Activated T-cell treated with anti-CD3 and anti-CD28 coated beads, Interleukin-2, amount 50 U/mL, for 1 hour (primary cell): Measurements from ENCODE around the gene LRRC4C.
"Not testable (repeated sequence)": the region's sequence is repeated elsewhere in the genome, so short reads cannot be mapped to it uniquely, and the experiment has no call there.

Experiments used
- DNase-seq: peaks from one replicate; pipeline ENCODE4 v3.0.0-alpha.2; 2020

LRRC4C gene

DNA sequence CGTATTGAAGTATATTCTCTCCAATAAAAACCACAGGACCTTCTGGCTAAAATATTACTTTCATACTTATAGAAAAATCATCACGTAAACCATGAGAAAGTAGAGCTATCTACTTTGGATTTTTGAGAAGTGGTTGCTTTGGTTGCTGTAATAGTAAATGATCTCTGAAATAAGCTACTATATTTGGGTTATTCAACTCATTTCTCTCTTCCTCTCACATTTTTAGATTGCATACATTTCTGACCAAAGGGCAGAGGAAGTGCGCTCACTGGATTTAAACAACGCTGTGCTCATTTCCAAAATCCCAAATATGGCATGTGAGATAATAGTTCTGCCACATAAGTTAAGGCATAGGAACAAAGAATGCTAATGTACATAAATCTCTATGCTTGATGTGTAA is 357.0 kb downstream of the LRRC4C start:
- no peak for DNase-seq

DNA sequence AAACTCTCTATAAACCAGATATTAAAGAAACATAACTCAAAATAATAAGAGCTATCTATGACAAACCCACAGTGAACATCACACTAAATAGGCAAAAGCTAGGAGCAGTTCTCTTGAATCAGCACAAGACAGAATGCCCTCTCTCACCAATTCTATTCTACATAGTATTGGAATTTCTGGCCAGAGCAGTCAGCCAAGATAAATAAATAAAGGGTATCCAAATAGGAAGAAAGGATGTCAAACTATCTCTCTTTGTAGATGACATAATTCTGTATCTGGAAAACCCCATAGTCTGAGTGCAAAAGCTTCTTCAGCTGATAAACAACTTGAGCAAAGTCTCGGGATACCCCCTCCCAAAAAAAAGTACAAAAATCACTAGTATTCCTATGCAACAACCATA is 359.8 kb downstream of the LRRC4C start:
- DNase-seq: no peak

DNA sequence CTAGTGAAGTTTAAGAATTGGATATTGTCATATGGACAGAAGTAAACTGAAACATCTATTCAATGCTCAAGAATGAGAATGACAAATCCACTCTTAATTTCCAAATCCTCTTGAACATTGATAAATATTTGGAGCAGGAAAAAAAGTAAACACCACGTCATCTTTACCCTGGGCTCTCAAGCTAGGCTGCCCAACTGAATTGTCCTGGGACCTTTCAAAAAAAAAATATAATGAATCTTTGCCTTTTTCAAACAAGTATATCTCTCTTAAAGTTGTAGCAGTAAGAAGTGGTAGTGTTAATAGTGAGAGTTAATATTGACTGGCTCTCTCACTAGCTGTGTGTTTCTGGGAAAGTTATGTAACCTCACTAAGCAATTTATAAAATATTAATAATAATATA is 374.3 kb downstream of the LRRC4C start:
- no peak for DNase-seq

DNA sequence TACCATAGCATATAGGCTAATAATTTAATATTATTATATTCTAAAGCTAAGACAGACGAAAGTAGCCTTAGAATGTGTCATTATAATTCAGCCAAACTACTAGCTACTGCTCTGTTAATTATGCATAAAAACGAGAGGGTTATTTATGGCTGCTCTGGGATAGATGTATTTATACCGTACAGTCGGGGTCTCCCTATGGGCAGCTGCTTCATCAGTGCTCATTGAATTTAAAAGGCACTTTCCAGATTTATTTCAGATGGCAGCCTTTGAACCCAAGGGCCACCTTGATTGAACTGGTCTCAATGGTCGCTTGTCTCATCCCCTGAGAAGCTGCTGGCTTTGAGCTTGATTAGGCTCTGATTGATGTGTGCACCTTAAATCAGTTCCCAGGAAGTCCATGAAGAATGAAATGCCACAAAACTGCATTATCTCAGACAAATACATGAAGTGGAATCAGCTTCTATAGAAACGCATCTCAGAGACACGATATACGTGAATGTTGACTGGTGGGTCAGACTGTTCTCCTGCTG is 377.6 kb downstream of the LRRC4C start:
- no peak for DNase-seq

DNA sequence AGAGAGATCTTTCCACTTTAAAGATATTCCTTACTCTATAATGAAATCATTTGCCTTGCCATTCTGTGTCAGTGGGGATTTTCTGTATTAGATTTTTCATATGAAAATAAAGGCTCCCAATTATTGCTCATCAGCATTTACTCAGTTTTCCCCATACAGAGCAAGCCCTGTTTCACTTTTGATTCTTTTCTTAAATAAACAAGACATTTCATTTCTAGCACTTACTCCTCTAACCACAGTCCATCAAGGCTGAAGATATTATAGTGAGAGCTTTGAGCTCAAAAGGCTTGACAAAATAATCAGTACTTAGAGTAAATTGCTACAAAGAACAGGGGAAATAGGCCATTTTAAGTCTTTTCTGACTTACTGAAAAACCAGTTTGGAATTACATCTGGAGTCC is 385.1 kb downstream of the LRRC4C start:
- no peak for DNase-seq

DNA sequence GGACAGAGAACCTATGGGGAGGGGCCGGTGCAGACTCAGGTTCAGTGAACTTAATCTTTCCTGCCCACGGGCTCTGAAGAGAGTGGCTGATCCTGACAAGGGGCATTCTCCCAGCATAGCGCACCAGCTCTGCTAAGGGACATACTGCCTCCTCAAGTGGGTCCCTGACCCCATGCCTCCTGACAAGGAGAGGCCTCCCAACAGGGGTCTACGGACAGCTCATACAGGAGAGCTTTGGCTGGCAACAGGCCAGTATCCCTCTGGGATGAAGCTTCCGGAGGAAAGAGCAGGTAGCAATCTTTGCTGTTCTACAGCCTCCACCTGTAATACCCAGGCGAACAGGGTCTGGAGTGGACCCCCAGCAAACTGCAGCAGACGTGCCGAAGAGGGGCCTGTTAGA is 394.0 kb downstream of the LRRC4C start:
- DNase-seq: no peak

DNA sequence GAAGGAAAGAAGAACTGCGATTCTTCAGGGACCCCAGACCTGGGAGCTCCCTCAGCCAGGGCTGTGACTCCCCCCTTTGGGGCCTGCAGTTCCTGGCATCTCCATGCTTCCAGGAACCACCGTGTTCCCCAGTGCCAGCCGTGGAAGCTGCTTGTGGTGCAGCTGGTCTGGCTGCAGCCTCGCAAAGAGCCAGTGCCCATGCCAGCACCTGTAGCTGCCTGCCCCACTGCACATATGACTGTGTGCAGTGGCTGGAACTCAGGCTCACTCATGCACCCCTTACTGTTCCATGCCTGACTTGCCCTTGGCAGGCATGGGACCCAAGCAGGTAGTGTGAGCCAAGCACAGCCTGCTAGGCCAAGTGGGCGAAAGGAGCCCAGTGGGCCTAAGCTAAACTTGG is 401.3 kb downstream of the LRRC4C start:
- DNase-seq: no peak

DNA sequence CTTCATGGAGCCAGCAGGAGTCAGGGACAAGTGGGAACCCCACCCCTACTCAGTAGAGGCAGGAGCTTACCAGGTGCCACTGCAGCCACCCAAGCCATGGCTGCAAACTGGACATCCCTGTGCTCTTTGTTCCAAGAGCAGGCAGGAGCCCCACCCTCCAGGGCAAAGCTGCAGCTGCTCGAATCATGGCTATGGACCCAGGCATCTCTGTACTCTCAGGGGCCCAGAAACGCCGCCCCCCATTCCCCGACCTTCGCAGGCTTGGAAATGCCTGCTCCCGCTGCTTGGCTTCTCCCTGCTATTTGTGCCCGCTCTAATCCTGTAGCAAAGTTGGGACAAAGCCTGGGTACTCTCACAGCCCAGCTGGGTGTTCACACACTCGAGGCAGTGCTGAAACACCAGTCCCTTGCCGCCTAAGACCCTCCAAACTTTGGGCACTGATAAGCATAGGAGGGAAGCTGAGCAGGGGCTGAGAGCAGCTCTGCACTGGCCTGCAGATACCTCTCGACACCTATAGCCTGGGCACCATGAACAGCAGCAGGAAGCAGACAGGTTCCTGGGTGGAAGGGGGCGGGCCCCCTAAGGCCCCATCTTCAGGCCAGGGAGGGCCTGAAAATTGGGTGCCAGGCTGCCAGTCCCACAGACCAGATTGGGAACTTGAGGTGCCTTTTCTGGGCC is 402.4 kb downstream of the LRRC4C start:
- DNase-seq: no peak

DNA sequence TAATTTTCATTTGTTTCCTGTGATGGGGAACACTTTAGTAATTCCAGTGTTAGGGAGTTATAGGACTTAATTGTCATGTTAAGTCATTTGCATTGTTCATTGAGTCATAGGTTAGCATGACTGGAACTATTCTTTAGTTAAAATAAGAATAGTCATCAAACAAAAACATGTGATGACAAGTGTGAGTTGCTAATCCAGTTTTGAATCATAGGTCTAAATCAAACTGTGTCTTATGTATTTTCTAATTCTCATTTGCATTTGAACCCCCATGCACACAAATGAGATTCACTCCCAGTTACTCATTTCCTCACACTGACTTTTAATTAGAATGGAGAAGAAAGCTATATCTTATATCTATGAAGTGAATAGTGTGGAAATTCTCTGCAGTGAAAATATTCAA is 405.6 kb downstream of the LRRC4C start:
- no peak for DNase-seq

DNA sequence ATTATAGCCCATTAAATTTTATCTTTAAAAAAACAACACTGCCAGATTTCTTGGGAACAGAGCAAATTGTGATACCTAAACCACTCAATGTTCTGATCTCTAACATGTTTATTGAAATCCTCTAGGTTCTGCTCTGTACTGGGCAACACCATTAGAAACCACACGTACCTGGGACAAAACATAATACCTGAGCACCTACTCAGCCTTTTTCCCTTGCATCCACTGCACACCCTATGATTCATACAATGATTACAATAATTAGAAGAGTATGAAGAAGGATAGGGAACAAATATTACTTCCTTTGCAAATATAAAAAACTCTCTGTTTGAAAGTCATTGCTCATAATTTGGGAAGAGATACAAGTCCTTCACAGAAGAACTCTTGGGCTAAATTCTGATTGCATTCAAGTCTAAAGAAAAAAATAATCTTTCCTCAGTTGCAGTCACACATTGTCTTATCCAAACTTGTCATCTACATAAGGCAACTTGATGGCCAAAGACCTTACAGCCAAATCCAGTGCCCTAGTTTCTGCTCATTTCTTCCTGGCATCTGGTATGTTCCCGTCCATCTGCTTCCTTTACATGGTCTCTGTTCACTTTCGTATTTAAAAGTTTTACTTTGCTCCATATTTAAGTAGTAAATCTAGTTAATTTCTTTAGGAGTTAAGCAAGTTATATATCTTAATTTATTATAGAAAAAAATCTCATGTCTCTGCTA is 407.4 kb downstream of the LRRC4C start:
- no peak for DNase-seq

DNA sequence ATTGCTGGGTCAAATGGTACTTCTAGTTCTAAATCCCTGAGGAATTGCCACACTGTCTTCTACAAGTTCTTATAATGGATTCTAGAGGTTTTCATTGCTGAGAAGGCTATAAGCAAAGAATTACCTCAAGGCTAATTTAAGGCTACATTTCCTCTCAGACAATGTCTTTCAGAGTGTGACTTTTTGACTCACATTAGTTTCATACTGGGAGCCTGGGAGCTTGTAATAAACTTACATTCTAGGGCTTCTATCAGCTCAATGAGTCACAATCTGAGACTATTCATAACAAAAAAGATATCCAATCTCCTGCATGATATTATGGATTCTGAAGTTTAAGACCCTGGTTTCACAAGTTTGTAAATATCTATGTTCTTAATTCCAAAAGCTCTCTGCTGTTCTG is 408.7 kb downstream of the LRRC4C start:
- DNase-seq: no peak

DNA sequence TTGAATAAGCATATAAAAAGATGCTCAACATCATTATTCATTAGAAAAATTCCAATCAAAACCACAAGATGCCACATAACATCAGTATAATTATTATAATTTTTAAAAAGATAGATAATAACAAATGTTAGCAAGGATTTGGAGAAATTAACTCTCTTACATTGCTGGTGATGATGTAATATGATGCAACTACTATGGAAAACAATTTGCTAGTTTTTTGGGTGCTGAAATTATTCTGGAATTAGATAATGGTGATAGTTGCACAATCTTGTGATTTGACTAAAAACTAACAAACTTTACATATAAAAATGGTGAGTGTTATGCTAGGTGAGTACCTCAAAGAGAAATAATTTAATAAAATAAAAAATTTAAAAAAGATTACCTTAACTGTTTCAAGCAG is 412.2 kb downstream of the LRRC4C start:
- no peak for DNase-seq

DNA sequence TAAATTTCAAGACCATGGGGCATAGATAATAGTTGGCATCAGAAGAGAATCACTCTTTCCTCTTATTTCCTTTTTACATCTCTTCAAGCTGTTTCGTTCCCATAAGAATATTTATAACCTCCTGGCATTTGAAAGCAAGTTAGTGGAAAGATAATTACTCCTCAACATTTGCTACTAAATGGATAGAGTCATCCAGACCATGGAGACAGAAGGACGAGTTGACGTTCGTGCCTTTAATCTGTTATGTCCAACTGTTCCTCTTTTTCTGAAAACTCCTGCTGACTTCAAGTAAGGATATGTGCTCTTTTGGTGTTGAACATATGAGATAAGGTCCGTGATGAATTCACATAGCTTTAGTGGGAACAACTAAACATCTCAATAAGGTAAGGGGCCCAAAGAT is 414.2 kb downstream of the LRRC4C start:
- no peak for DNase-seq

DNA sequence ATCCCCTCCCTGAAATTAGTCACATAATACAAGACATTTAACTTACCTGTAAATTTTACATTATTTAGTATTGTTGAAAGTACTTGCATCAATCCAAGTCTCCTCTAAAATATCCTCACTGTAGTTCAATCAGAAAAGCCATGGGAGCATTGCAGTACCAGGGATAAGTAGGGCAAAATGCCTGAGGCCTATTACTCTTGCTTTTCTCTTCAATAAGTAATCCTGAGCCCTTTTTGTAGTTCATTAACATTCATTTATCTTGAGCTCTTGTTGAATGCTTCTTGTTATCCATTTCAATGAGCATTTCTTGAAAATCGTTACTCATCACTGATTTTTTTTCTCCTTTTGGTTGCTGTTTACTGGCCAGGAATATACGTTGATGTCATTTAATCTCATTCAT is 414.7 kb downstream of the LRRC4C start:
- no peak for DNase-seq

DNA sequence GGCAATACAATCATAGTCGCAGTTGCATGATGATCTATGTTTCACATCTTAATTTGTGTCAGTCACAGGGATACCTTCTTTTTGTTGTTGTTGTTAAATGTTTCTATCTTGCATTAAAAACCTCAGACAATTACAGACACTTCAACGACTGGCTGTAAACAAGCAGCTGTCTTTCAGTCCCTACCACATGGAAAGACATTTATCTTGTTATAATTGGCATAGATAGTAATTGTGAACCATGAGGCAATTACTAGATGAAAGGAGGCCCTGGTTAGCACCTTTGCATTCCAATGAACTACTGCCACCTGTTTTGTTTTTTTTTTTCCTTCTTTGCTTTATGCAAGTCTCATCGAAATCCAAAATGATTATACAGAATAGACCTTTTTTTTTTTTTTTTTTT is 416.8 kb downstream of the LRRC4C start:
- no peak for DNase-seq

DNA sequence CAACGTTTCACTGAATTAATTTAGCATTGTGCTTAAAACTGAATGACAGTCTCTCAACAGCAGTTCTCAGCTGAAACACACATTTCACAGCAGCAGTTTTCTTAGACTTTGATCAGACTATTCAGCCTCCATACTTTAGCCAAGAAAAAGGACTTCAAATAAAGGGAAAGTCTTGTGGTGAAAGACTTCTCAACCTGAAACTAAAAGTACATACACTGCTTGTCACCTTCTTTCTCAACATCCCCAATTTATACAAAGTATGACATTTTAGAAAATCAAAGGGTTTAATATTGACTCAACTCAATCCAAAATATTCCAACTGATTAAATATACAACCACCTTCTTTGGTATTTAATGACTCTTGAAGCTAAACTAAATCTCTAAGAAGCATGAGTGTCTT is 419.0 kb downstream of the LRRC4C start:
- DNase-seq: no peak

DNA sequence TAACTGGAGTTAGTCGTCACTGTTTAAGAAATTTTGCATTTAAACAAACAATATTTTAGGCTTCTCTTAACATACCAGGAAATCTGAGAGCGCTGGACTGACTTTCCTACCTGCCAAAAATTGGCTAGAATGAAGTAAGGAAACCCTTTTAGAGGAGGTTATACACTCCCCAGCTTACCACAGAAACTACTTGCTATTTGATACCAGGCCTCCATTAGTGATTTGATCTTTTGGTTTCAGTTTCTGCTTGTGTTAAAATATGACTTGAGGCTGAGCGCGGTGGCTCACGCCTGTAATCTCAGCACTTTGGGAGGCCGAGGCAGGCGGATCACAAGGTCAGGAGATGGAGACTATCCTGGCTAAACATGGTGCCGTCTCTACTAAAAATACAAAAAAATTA is 419.9 kb downstream of the LRRC4C start:
- no peak for DNase-seq

DNA sequence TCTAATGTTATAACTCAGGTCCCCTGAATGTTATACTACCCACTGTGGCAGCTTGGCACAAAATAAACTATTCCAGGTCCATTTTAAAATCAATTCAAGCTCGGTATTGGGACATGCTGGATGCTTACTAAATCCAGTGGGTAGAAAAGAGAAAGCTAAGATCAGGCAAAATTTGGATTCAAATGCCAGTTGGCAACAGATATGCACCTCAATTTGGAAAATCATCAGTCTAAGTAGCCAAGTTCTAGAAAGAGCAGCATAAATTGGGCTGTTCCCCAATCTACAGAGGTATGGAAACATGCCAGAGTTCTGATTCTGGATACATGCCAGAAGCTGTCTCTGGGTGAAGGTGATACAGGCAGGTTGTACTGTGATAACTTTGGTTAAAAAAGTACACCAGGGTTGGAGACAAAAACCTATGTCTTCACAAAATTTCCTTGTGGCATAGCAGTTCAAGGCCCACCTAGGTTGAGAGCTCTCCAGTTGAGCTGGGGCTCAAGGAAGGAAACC is 427.8 kb downstream of the LRRC4C start:
- no peak for DNase-seq

DNA sequence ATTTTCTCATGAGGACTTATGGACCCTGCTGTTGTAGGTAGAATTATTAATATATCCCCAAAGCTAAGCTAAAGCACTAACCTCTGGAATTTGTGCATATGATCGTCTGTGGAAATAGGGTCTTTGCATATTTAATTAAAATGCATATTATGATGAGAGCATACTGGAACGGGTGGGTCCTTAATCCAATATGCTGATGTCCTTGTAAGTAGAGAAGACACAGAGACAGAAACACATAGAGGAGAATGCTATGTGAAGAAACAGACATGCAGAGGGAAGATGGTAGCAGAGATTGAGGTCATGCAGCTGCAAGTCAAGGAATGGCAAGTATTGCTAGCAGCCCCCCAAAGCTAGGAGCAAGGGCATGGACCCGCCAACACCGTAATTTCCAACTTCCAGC is 439.2 kb downstream of the LRRC4C start:
- DNase-seq: no peak

DNA sequence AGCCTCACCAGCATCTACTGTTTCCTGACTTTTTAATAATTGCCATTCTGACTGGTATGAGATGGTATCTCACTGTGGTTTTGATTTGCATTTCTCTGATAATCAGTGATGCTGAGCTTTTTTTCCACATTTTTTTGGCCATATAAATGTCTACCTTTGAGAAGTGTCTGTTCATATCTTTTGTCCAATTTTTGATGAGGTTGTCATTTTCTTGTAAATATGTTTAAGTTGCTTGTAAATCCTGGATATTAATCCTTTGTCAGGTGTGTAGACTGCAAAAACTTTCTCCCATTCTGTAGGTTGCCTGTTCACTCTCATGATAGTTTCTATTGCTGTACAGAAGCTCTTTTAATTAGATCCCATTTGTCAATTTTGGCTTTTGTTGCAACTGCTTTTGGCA is 439.8 kb downstream of the LRRC4C start:
- DNase-seq: not testable (repeated sequence)

DNA sequence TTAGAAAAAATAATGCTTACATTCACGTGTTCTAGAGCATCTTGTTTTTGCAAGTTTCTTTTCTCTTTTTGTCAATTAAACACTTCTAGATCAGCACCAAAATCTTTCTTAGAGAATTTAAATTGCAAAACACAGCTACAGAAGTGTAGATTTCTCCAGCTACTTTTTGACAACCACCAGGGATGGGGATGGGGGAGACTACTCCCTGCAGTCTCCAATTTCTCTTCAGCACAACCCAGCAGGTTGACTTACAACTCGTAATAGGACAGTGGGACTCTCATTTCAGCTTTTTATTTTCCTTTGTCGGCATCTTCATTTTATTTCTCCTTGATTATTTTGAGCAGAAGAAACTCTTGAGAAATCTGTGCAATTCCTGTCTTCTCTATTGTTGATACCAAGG is 441.2 kb downstream of the LRRC4C start:
- DNase-seq: no peak

DNA sequence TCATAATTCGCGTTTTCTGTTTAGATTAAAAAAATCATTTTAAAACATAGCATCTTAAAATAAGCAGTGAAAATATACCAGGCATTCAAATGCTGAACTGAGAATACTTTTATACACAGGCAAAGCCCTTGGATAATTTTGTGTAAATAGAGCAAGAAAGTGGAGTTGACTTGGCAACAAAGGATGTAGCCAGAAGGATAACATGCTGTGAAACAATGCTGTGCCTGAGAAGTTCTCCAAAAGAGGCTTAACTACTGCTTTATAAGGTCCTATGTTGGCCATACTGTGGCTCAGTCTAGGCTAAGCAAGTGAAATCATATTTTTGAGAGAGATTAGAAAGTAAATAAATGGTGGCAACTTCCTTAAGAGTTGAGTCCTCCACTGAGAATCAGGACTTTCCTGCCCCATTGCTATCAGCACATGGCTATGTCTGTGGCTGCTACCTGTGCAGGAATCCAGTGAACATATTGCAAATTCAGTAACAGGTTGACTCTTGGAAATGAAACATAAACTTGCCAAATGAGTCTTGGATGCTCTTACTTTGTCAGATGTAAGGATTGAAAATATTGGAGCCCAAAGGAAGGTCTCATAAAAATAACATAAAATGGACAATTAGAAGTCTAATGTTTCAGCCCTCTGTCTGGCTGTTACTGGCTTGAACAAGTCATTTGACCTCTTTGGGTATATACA is 448.9 kb downstream of the LRRC4C start:
- DNase-seq: no peak

DNA sequence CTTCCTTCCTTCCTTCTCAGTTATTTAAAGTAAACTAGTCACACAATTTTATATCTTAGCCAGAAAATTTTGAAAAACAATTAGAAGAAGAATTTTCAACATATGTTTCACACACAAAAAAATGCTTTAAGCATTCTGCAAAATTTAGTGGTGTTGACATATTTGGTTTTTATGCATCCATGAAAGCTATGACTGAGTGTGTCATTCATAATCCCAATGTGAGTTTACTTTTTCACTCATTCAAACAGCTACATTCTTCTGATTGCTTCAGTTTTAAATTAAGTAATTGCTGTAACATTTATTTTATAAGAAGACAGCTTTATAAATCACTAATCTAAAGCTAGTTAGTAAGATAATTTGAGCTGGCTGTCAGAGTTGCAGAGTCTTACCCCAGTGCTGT is 453.5 kb downstream of the LRRC4C start:
- DNase-seq: no peak
